HepG2 (cell line): Measurements from ENCODE around the gene MAML1. TPM values are rescaled to one million over a fixed set of nuclear protein-coding genes. Genes with fewer than 3 reads are reported as not detected.

ENCODE experiments used
- AGO2 ChIP-seq: fragments of 200-400 bp; formaldehyde crosslinking; optimal IDR thresholded peaks from 2 replicates; pipeline ENCODE3; 2017; ENCODE audit warnings: mild to moderate bottlenecking, low read depth, low read length, moderate library complexity
- CBFB ChIP-seq: sonication (generic); formaldehyde crosslinking; IDR thresholded peaks from 2 replicates; pipeline ENCODE4 v1.4.0; 2020; ENCODE audit warnings: missing genetic modification reagents
- DNMT3B ChIP-seq: conservative IDR thresholded peaks from 2 replicates; pipeline ENCODE4 v1.6.1; 2016; ENCODE audit warnings: missing biosample characterization, control low read depth
- ERF ChIP-seq: IDR thresholded peaks from 2 replicates; pipeline ENCODE4 v1.6.1; 2018; ENCODE audit warnings: missing biosample characterization, missing genetic modification reagents
- HMGA1 ChIP-seq: sonication (generic); formaldehyde crosslinking; conservative IDR thresholded peaks from 2 replicates; pipeline ENCODE4 v1.4.0; 2020; ENCODE audit warnings: missing genetic modification reagents
- MYC ChIP-seq: sonication (generic); formaldehyde crosslinking; IDR thresholded peaks from 2 replicates; pipeline ENCODE4 v1.9.0; 2021; ENCODE audit warnings: missing genetic modification reagents, borderline replicate concordance
- NFIB ChIP-seq: sonication (generic); formaldehyde crosslinking; IDR thresholded peaks from 2 replicates; pipeline ENCODE4 v1.9.0; 2021; ENCODE audit warnings: missing genetic modification reagents, mild to moderate bottlenecking, borderline replicate concordance
- RFXANK ChIP-seq: IDR thresholded peaks from 2 replicates; pipeline ENCODE4 v1.6.1; 2016
- SOX6 ChIP-seq, 2 experiments: fragments of 450-650 bp in 1 of 2; sonication (generic) in 1 of 2; formaldehyde crosslinking in 1 of 2; IDR thresholded peaks; 2 replicates each; pipeline versions ENCODE4 v1.4.0 to v1.6.1; 2017 to 2020; ENCODE audit warnings: antibody characterized with exemption in 1 of 2, mild to moderate bottlenecking in 1 of 2, missing genetic modification reagents in 1 of 2
- ZNF136 ChIP-seq: sonication (generic); formaldehyde crosslinking; IDR thresholded peaks from 2 replicates; pipeline ENCODE4 v1.8.1; 2022; ENCODE audit warnings: low read depth, mild to moderate bottlenecking, moderate library complexity, missing genetic modification reagents
- ZNF552 ChIP-seq: sonication (generic); formaldehyde crosslinking; IDR thresholded peaks from 2 replicates; pipeline ENCODE4 v1.9.0; 2022; ENCODE audit warnings: missing genetic modification reagents, mild to moderate bottlenecking, borderline replicate concordance
- ZNF703 ChIP-seq: sonication (generic); formaldehyde crosslinking; IDR thresholded peaks from 2 replicates; pipeline ENCODE4 v1.5.1; 2020; ENCODE audit warnings: missing genetic modification reagents, mild to moderate bottlenecking, moderate library complexity, borderline replicate concordance
- ZNF749 ChIP-seq: sonication (generic); formaldehyde crosslinking; IDR thresholded peaks from 2 replicates; pipeline ENCODE4 v1.8.0; 2022; ENCODE audit warnings: mild to moderate bottlenecking, missing genetic modification reagents, moderate library complexity, borderline replicate concordance
- ZNF766 ChIP-seq: sonication (generic); formaldehyde crosslinking; IDR thresholded peaks from 2 replicates; pipeline ENCODE4 v1.5.0; 2020; ENCODE audit warnings: missing genetic modification reagents, borderline replicate concordance
- ZNF879 ChIP-seq: sonication (generic); formaldehyde crosslinking; IDR thresholded peaks from 2 replicates; pipeline ENCODE4 v1.8.1; 2023; ENCODE audit warnings: missing genetic modification reagents
- polyA plus RNA-seq, 8 experiments: library from polyadenylated mRNA; depleted of rRNA in 3 of 8; stranded (reverse) in 7 of 8; unstranded in 1 of 8; fragments of >200 nt; fragmentation: Illumina TruSeq in 4 of 8; extraction: Trizol in 4 of 8; gene quantifications; 2 replicates each; pipeline versions ENCODE4 v1.2.1 to v1.2.3, GENCODE V29; 2011 to 2016; ENCODE audit warnings: low read depth in 4 of 8, missing spikeins in 1 of 8, mixed read lengths in 1 of 8; ENCODE audit not compliant: insufficient read depth in 1 of 8
- total RNA-seq, 5 experiments: library from RNA; depleted of rRNA; stranded (reverse); fragments of >200 nt; fragmentation: Illumina TruSeq; extraction: Trizol; gene quantifications; 2 replicates each; pipeline ENCODE4 v1.2.3, GENCODE V29; 2016; ENCODE audit warnings: low read depth in 1 of 5
- TF ChIP-seq, protein P1 (sequence below): sonication (generic); formaldehyde crosslinking; IDR thresholded peaks from 2 replicates; pipeline ENCODE4 v1.5.0; 2020; ENCODE audit warnings: mild to moderate bottlenecking, missing genetic modification reagents
- TF ChIP-seq, protein P2 (sequence below): sonication (generic); formaldehyde crosslinking; conservative IDR thresholded peaks from 2 replicates; pipeline ENCODE4 v1.4.0; 2020; ENCODE audit warnings: missing genetic modification reagents
- TF ChIP-seq, protein P3 (sequence below): sonication (generic); formaldehyde crosslinking; IDR thresholded peaks from 2 replicates; pipeline ENCODE4 v1.5.0; 2020; ENCODE audit warnings: missing genetic modification reagents, mild to moderate bottlenecking, borderline replicate concordance
- TF ChIP-seq, protein P4 (sequence below): fragments of 450-650 bp; IDR thresholded peaks from 2 replicates; pipeline ENCODE4 v1.6.1; 2017; ENCODE audit warnings: mild to moderate bottlenecking

MAML1 gene
- total and polyA plus RNA-seq, 2 of the 13 experiments (the other 11 are each of a cell fraction or from before 2014, with no cell fraction given) = 10.0 to 10.8 TPM

DNA sequence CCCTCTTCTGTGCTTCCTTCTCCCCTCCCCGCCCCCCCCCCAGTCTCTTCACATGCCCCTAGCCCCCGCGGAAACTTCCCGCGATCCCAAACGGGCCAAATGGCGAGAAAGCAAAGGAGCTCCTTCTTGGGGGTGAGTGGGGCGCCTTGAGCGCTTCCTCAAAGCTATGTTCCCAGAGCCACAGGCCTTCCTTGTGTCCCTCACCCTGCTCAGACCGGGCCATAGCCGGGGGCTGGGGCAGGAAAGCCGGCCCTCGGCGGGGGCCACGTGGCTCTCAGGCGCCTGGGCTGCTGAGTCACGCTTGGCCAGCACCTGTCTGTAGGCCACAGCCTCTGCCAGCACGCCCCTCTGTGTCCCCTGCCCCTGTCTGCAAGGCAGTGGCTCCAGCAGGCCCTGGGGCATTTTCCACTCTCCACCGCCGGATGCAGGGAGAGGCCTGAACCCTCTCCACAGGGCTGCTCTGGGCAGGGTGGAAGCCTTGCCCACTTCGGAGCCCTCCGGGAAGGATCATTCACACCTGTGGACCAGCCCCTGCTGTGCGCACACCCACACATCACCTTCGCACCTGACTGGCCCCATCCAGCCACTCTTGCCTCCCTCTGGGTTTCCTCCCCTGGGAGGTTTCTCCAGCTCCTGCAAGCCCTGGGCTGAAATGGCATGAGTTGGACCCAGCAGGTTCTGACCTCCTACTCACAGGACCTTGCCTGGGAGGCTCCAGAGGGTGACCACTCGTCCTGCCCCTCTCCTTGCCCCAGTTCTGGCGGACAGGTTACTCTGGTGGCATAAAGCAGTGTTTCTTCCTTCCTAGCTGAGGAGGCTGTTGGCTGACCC is 86.9 kb downstream of the MAML1 start (continued):
- TF ChIP-seq, protein P1, sequence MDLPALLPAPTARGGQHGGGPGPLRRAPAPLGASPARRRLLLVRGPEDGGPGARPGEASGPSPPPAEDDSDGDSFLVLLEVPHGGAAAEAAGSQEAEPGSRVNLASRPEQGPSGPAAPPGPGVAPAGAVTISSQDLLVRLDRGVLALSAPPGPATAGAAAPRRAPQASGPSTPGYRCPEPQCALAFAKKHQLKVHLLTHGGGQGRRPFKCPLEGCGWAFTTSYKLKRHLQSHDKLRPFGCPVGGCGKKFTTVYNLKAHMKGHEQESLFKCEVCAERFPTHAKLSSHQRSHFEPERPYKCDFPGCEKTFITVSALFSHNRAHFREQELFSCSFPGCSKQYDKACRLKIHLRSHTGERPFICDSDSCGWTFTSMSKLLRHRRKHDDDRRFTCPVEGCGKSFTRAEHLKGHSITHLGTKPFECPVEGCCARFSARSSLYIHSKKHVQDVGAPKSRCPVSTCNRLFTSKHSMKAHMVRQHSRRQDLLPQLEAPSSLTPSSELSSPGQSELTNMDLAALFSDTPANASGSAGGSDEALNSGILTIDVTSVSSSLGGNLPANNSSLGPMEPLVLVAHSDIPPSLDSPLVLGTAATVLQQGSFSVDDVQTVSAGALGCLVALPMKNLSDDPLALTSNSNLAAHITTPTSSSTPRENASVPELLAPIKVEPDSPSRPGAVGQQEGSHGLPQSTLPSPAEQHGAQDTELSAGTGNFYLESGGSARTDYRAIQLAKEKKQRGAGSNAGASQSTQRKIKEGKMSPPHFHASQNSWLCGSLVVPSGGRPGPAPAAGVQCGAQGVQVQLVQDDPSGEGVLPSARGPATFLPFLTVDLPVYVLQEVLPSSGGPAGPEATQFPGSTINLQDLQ (CRISPR knock-in tag) = no peak
- TF ChIP-seq NFIB (CRISPR knock-in tag) (no peak), ZNF749 (no peak), CBFB (no peak), ZNF879 (CRISPR knock-in tag) (peak; percentile 64; the same call in 1 of the 2 replicates), ZNF136 (0 out of 2 replicates have a peak, but pooled peaks have one; percentile 21), MYC (peak; percentile 91), SOX6 (IDR thresholded peaks at IDR 0.05) (no peak), SOX6 (CRISPR knock-in tag; IDR thresholded peaks at IDR 0.05) (no peak), ZNF703 (no peak), DNMT3B (CRISPR knock-in tag) (no peak; the same call in none of the 2 replicates), ERF (CRISPR knock-in tag) (no peak; the same call in 1 of the 2 replicates), RFXANK (CRISPR knock-in tag) (no peak), ZNF552 (CRISPR knock-in tag) (no peak; the same call in 1 of the 2 replicates), AGO2 (no peak), HMGA1 (CRISPR knock-in tag) (no peak), ZNF766 (peak; percentile 39; the same call in 1 of the 2 replicates)
- TF ChIP-seq, protein P2, sequence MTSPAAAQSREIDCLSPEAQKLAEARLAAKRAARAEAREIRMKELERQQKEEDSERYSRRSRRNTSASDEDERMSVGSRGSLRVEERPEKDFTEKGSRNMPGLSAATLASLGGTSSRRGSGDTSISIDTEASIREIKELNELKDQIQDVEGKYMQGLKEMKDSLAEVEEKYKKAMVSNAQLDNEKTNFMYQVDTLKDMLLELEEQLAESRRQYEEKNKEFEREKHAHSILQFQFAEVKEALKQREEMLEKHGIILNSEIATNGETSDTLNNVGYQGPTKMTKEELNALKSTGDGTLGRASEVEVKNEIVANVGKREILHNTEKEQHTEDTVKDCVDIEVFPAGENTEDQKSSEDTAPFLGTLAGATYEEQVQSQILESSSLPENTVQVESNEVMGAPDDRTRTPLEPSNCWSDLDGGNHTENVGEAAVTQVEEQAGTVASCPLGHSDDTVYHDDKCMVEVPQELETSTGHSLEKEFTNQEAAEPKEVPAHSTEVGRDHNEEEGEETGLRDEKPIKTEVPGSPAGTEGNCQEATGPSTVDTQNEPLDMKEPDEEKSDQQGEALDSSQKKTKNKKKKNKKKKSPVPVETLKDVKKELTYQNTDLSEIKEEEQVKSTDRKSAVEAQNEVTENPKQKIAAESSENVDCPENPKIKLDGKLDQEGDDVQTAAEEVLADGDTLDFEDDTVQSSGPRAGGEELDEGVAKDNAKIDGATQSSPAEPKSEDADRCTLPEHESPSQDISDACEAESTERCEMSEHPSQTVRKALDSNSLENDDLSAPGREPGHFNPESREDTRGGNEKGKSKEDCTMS = 0 out of 2 replicates have a peak, but pooled peaks have one; percentile 23
- TF ChIP-seq, protein P3, sequence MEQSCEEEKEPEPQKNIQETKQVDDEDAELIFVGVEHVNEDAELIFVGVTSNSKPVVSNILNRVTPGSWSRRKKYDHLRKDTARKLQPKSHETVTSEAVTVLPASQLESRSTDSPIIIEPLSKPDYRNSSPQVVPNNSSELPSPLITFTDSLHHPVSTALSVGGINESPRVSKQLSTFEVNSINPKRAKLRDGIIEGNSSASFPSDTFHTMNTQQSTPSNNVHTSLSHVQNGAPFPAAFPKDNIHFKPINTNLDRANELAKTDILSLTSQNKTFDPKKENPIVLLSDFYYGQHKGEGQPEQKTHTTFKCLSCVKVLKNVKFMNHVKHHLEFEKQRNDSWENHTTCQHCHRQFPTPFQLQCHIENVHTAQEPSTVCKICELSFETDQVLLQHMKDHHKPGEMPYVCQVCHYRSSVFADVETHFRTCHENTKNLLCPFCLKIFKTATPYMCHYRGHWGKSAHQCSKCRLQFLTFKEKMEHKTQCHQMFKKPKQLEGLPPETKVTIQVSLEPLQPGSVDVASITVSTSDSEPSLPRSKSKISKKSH (CRISPR knock-in tag) = no peak; the same call in 1 of the 2 replicates
- TF ChIP-seq, protein P4, sequence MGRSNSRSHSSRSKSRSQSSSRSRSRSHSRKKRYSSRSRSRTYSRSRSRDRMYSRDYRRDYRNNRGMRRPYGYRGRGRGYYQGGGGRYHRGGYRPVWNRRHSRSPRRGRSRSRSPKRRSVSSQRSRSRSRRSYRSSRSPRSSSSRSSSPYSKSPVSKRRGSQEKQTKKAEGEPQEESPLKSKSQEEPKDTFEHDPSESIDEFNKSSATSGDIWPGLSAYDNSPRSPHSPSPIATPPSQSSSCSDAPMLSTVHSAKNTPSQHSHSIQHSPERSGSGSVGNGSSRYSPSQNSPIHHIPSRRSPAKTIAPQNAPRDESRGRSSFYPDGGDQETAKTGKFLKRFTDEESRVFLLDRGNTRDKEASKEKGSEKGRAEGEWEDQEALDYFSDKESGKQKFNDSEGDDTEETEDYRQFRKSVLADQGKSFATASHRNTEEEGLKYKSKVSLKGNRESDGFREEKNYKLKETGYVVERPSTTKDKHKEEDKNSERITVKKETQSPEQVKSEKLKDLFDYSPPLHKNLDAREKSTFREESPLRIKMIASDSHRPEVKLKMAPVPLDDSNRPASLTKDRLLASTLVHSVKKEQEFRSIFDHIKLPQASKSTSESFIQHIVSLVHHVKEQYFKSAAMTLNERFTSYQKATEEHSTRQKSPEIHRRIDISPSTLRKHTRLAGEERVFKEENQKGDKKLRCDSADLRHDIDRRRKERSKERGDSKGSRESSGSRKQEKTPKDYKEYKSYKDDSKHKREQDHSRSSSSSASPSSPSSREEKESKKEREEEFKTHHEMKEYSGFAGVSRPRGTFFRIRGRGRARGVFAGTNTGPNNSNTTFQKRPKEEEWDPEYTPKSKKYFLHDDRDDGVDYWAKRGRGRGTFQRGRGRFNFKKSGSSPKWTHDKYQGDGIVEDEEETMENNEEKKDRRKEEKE = no peak
